Neuronal stem cell (in vitro differentiated cells): ENCODE results near the gene ADIPOR2.

Experiments
- DNase-seq: peaks from one replicate; pipeline ENCODE4 v3.0.0-alpha.2; 2013; ENCODE audit warnings: low spot score
- H2AFZ ChIP-seq: one replicate; pipeline ENCODE4 v1.6.1; 2013; ENCODE audit warnings: mild to moderate bottlenecking, low read length, inconsistent platforms
- H2AK5ac ChIP-seq: 2 replicates; pipeline ENCODE4 v1.6.1; 2013; ENCODE audit warnings: low read depth, mild to moderate bottlenecking, inconsistent platforms, low read length, moderate library complexity, mixed read lengths
- H2BK120ac ChIP-seq: 2 replicates; pipeline ENCODE4 v1.6.1; 2013; ENCODE audit warnings: low read depth, mild to moderate bottlenecking, inconsistent platforms, low read length, moderate library complexity, mixed read lengths
- H2BK12ac ChIP-seq: one replicate; pipeline ENCODE4 v1.6.1; 2013; ENCODE audit warnings: low read length, inconsistent platforms
- H2BK15ac ChIP-seq: 2 replicates; pipeline ENCODE4 v1.6.1; 2013; ENCODE audit warnings: mild to moderate bottlenecking, low read length, inconsistent platforms, mixed read lengths
- H2BK5ac ChIP-seq: one replicate; pipeline ENCODE4 v1.6.1; 2013; ENCODE audit warnings: inconsistent platforms, mild to moderate bottlenecking, low read length, moderate library complexity
- H3K14ac ChIP-seq: one replicate; pipeline ENCODE4 v1.6.1; 2013; ENCODE audit warnings: low read length, inconsistent platforms
- H3K18ac ChIP-seq: 2 replicates; pipeline ENCODE4 v1.6.1; 2013; ENCODE audit warnings: low read length, inconsistent platforms
- H3K23ac ChIP-seq: 2 replicates; pipeline ENCODE4 v1.6.1; 2013; ENCODE audit warnings: low read depth, mild to moderate bottlenecking, mixed read lengths, low read length, inconsistent platforms; ENCODE audit not compliant: poor library complexity
- H3K27ac ChIP-seq: replicated peaks from 3 replicates; pipeline ENCODE4 v1.5.1; 2013; ENCODE audit warnings: low read length, inconsistent platforms
- H3K27me3 ChIP-seq, 3 experiments: 2 replicates each; pipeline ENCODE4 v1.6.1; 2013; ENCODE audit warnings: low read length in 3 of 3, mild to moderate bottlenecking in 2 of 3, inconsistent platforms in 1 of 3, low read depth in 1 of 3, mixed read lengths in 1 of 3, moderate library complexity in 1 of 3; ENCODE audit not compliant: control insufficient read depth in 3 of 3, insufficient read depth in 3 of 3
- H3K36me3 ChIP-seq, 2 donors: replicated peaks in 1 of 2; 2 replicates each; pipeline ENCODE4 v1.6.1; 2013; ENCODE audit warnings: low read length in 2 of 2; ENCODE audit not compliant: control insufficient read depth in 2 of 2, insufficient read depth in 2 of 2
- H3K4ac ChIP-seq: 2 replicates; pipeline ENCODE4 v1.6.1; 2013; ENCODE audit warnings: inconsistent platforms, mild to moderate bottlenecking, low read length, moderate library complexity
- H3K4me1 ChIP-seq, 2 donors: 1 replicate in 1 of 2; 2 replicates in 1 of 2; pipeline ENCODE4 v1.6.1; 2013; ENCODE audit warnings: low read length in 2 of 2, low read depth in 1 of 2; ENCODE audit not compliant: control insufficient read depth in 2 of 2, insufficient read depth in 1 of 2
- H3K4me2 ChIP-seq: one replicate; pipeline ENCODE4 v1.6.1; 2013; ENCODE audit warnings: mild to moderate bottlenecking, low read length, inconsistent platforms; ENCODE audit not compliant: insufficient read depth, poor library complexity, severe bottlenecking
- H3K4me3 ChIP-seq, 2 donors: 2 replicates each; pipeline ENCODE4 v1.5.1; 2013; ENCODE audit warnings: low read length in 2 of 2, mild to moderate bottlenecking in 2 of 2, inconsistent platforms in 1 of 2, moderate library complexity in 1 of 2
- H3K79me1 ChIP-seq: one replicate; pipeline ENCODE4 v1.6.1; 2013; ENCODE audit warnings: low read depth, mild to moderate bottlenecking, inconsistent platforms, low read length, moderate library complexity
- H3K9ac ChIP-seq: one replicate; pipeline ENCODE4 v1.6.1; 2013; ENCODE audit warnings: mild to moderate bottlenecking, low read depth, low read length, inconsistent platforms; ENCODE audit not compliant: poor library complexity
- H3K9me3 ChIP-seq, 2 donors: replicated peaks in 1 of 2; 2 replicates each; pipeline versions ENCODE3 to v1.6.1; 2013; ENCODE audit warnings: low read length in 2 of 2, mild to moderate bottlenecking in 2 of 2, inconsistent platforms in 1 of 2, low read depth in 1 of 2, mixed read lengths in 1 of 2, moderate library complexity in 1 of 2; ENCODE audit not compliant: control insufficient read depth in 2 of 2, insufficient read depth in 1 of 2
- H4K8ac ChIP-seq: one replicate; pipeline ENCODE4 v1.6.1; 2013; ENCODE audit warnings: low read depth, mild to moderate bottlenecking, inconsistent platforms, low read length, moderate library complexity
- H4K91ac ChIP-seq: one replicate; pipeline ENCODE4 v1.6.1; 2013; ENCODE audit warnings: low read length, low read depth, mild to moderate bottlenecking, inconsistent platforms; ENCODE audit not compliant: poor library complexity
- WGBS, 2 donors: extraction: QIAGEN DNeasy Blood & Tissue Kit; methylation state at CpG; one replicate each; pipeline ENCODE4 v1.1.7; 2013; ENCODE audit warnings: missing lambda C conversion rate in 2 of 2, mixed read lengths in 1 of 2; ENCODE audit not compliant: insufficient read length in 2 of 2, insufficient replicate concordance in 1 of 2; ENCODE audit errors: extremely low coverage in 2 of 2; 5-methylcytosine and 5-hydroxymethylcytosine counted together

ADIPOR2 gene

DNA sequence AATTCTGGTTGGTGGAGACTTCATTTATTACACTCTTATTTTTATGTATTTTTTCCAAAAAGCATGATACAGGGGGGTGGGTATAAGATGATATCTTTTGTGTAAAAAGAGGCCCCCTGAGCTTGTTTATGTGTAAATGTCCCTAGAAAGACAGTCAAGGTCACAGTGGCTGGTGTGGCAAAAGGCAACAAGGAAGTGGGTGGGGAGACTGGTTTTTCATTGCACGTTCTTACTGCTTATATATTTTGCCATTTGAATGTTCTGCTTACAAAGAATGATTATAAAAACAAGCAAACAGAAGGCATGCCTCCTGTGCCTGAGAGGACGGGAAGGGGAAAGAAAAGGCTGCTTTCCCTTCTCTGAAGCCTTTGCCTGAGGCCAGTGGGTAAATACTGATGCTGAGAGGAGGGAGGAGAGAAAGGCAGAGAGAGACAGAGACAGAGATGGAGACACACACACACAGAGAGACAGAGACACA lies 24.1 kb upstream of the ADIPOR2 start:
- Histone ChIP-seq H3K23ac (no peak overlapping the region), H3K27ac (no peak overlapping the region), H3K9me3 (peaks cover 0 to 4% of the 10 kb centered on the region in 2 donors), H2BK120ac (no peak overlapping the region), H4K8ac (no peak overlapping the region), H3K14ac (no peak overlapping the region), H3K9ac (no peak overlapping the region), H2BK5ac (no peak overlapping the region), H4K91ac (no peak overlapping the region), H3K4me3 (no peak overlapping the region), H3K27me3 (peaks cover 0 to 62% (median 9%) of the 10 kb centered on the region in 3 experiments), H3K4me2 (no peak overlapping the region), H2AK5ac (no peak overlapping the region), H3K36me3 (no peaks in the 10 kb centered on the region), H3K18ac (no peak overlapping the region), H3K79me1 (no peaks in the 10 kb centered on the region), H3K4ac (no peak overlapping the region), H2BK12ac (no peak overlapping the region), H2AFZ (no peak overlapping the region), H2BK15ac (no peak overlapping the region), H3K4me1 (peaks cover 5 to 6% of the 10 kb centered on the region in 2 donors)
- no peak for DNase-seq
- WGBS, 2 donors, result no CpG with 5 or more reads among the region's 2 CpGs

DNA sequence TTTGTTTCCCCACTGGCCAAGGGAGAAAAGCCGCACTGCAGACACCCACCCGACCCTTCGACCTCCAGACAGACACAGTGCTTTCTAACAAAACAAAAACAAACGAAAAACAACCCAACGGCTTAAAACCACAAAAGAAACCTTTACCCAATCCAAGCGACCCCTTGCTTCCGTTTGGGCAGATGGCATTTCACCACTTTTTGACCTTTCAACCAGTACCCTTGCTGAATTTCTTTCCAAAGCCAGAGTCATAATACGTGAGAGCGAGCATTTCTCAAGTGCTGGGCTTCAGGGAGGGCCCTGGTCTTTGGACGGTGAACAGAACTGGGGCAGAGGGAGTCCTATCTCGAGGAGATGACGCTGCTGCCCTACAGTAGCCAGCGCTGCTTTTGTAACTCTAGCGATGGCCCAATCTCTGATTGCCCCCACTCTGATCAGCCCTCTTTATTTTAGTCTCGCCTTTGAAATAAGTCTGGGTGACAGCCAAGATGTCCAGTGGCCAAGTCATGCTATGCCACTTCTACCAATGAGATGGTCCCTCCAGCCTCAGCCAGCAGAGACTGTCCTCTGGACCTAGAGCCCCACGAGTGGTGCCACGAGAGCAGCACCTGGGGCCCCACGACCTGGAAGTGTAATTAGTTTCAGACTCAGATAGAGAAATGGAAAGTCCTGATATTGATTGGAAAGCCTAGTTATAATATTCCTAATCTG lies 21.9 kb upstream of the ADIPOR2 start:
- DNase-seq, result no peak
- Histone ChIP-seq H3K36me3 (no peaks in the 10 kb centered on the region), H4K91ac (no peak overlapping the region), H3K27ac (no peak overlapping the region), H3K79me1 (no peaks in the 10 kb centered on the region), H3K14ac (no peak overlapping the region), H4K8ac (no peak overlapping the region), H3K23ac (no peak overlapping the region), H3K27me3 (peaks cover 0 to 49% (median 0%) of the 10 kb centered on the region in 3 experiments), H2BK12ac (no peak overlapping the region), H2AFZ (peak overlapping the region; percentile 60), H3K18ac (peak overlapping the region; percentile 33), H3K4me1 (peaks cover 5 to 6% of the 10 kb centered on the region in 2 donors), H3K9ac (no peak overlapping the region), H2BK5ac (no peak overlapping the region), H3K9me3 (no peaks in the 10 kb centered on the region), H2BK120ac (no peak overlapping the region), H2AK5ac (no peak overlapping the region), H2BK15ac (no peak overlapping the region), H3K4me3 (no peak overlapping the region), H3K4me2 (no peak overlapping the region), H3K4ac (no peak overlapping the region)
- WGBS, 2 donors, result no CpG with 5 or more reads among the region's 18 CpGs

- Histone ChIP-seq H3K36me3 (no peaks in the 10 kb centered on the region), H2AFZ (no peak overlapping the region), H3K9me3 (no peaks in the 10 kb centered on the region), H3K23ac (no peak overlapping the region), H3K4ac (no peak overlapping the region), H3K27ac (no peak overlapping the region), H3K27me3 (peaks cover 0 to 40% (median 0%) of the 10 kb centered on the region in 3 experiments), H3K9ac (no peak overlapping the region), H2AK5ac (peak overlapping the region; percentile 24), H3K14ac (no peak overlapping the region), H3K18ac (no peak overlapping the region), H2BK120ac (no peak overlapping the region), H3K79me1 (no peaks in the 10 kb centered on the region), H2BK15ac (no peak overlapping the region), H2BK12ac (no peak overlapping the region), H3K4me3 (no peak overlapping the region), H3K4me1 (peaks cover 5 to 6% of the 10 kb centered on the region in 2 donors), H4K8ac (no peak overlapping the region), H4K91ac (no peak overlapping the region), H2BK5ac (no peak overlapping the region), H3K4me2 (no peak overlapping the region)
- DNase-seq, result no peak
- WGBS, 2 donors, result no CpG with 5 or more reads among the region's 14 CpGs
Measured at GRCh38 chr12:1670358-1671268, 20.3 kb upstream of the ADIPOR2 start.

GRCh38 chr12:1676043-1676442 lies 14.8 kb upstream of the ADIPOR2 start:
- H3K4me3 ChIP-seq, result no peak overlapping the region
- no peak overlapping the region for H3K9ac ChIP-seq
- no CpG with 5 or more reads among the region's 3 CpGs for WGBS, 2 donors
- no peaks in the 10 kb centered on the region for H3K79me1 ChIP-seq
- H3K4ac ChIP-seq, result no peak overlapping the region
- H3K14ac ChIP-seq, result no peak overlapping the region
- H2AFZ ChIP-seq, result no peak overlapping the region
- H2BK5ac ChIP-seq, result no peak overlapping the region
- H3K4me1 ChIP-seq, result no peaks in the 10 kb centered on the region
- DNase-seq, result no peak
- no peak overlapping the region for H3K4me2 ChIP-seq
- H3K27me3 ChIP-seq, result peaks cover 0 to 3% (median 0%) of the 10 kb centered on the region in 3 experiments
- no peaks in the 10 kb centered on the region for H3K9me3 ChIP-seq
- H3K36me3 ChIP-seq, result no peaks in the 10 kb centered on the region
- H2BK120ac ChIP-seq, result no peak overlapping the region
- H2AK5ac ChIP-seq, result no peak overlapping the region
- H3K27ac ChIP-seq, result no peak overlapping the region
- H2BK12ac ChIP-seq, result no peak overlapping the region
- H2BK15ac ChIP-seq, result no peak overlapping the region
- no peak overlapping the region for H3K18ac ChIP-seq
- H4K8ac ChIP-seq, result no peak overlapping the region
- H4K91ac ChIP-seq, result no peak overlapping the region
- H3K23ac ChIP-seq, result no peak overlapping the region
